Heart left ventricle (tissue), 13 donors: Measurements from ENCODE around the gene KIAA1958.

ENCODE experiments used
- POLR2A ChIP-seq, 2 donors: fragments of 450-650 bp; IDR thresholded peaks; one replicate each; pipeline ENCODE4 v1.6.1; 2017; ENCODE audit warnings: antibody characterized with exemption in 2 of 2, mild to moderate bottlenecking in 2 of 2, moderate library complexity in 2 of 2
- TF ChIP-seq, protein P1 (sequence below), 12 donors: fragments of 200-600 bp; sonication (generic) in 4 of 12; IDR thresholded peaks; one replicate each; pipeline versions ENCODE4 v1.5.0 to v1.8.0; 2018 to 2022; ENCODE audit warnings: antibody characterized with exemption in 12 of 12, mild to moderate bottlenecking in 5 of 12
- donor health status: ischemic (EF 13 %, LVEDD 7.1; RV severe dilation, severe dysfunction).
- donor health status: DM: no; HTN: yes; CAD: no.
- donor health status: DM: no; HTN: no; CAD: no.
- donor health status: ischemic (EF 25% LVEDD 6.9; RV normal size, moderate dysfunction).
- donor health status: ischemic (EF 25% LVEDD 5.7; RV mildly dilated, moderate dysfunction).
- donor health status: ischemic (EF 35%, LVEDD 5.7; RV mildly dilated, moderate dysfunction).
- donor health status: nonischemic (EF 11% LVEDD 7.7; RV severe dilation, severe dysfunction).
- donor health status: DM: yes; HTN: yes; CAD: no.
- donor health status: PGD.
- donor health status: ischemic (EF 29% LVEDD 5.4; RV normal size, mild dysfunction).
- donor health status: nonischemic (EF 23%, LVEDD 6.1; RV moderate dilation, normal function).

DNA sequence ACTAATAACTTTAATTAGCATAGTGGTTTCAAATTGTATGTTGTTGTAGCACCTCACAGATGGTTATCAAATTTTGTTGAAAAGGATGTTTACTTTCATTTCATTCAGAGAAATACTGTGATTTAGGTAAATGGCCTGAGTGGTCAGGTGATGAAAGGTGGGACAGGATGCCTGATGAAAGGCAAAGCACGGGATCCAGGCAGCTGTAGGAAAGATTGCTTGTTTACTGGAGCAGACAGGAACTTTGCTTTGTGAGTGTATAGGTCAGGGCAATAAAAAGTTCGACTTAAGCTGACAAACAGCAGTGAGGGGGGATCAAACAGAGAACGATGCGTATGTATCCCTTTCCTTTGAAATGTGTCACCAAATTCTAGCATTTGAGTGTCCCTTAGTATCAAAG is 19.0 kb downstream of the KIAA1958 start:
- TF ChIP-seq POLR2A (IDR thresholded peaks at IDR 0.05) = no peak
- TF ChIP-seq, protein P1, sequence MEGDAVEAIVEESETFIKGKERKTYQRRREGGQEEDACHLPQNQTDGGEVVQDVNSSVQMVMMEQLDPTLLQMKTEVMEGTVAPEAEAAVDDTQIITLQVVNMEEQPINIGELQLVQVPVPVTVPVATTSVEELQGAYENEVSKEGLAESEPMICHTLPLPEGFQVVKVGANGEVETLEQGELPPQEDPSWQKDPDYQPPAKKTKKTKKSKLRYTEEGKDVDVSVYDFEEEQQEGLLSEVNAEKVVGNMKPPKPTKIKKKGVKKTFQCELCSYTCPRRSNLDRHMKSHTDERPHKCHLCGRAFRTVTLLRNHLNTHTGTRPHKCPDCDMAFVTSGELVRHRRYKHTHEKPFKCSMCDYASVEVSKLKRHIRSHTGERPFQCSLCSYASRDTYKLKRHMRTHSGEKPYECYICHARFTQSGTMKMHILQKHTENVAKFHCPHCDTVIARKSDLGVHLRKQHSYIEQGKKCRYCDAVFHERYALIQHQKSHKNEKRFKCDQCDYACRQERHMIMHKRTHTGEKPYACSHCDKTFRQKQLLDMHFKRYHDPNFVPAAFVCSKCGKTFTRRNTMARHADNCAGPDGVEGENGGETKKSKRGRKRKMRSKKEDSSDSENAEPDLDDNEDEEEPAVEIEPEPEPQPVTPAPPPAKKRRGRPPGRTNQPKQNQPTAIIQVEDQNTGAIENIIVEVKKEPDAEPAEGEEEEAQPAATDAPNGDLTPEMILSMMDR (IDR thresholded peaks at IDR 0.05) = no peak
